ENCODE results near the gene STXBP3. TPM values are rescaled to one million over a fixed set of nuclear protein-coding genes. Genes with fewer than 3 reads are reported as not detected.

Gene STXBP3
- polyA plus RNA-seq, 2 of the 4 experiments (the other 2 are of a cell fraction) = 30.4 to 44.8 TPM

DNA sequence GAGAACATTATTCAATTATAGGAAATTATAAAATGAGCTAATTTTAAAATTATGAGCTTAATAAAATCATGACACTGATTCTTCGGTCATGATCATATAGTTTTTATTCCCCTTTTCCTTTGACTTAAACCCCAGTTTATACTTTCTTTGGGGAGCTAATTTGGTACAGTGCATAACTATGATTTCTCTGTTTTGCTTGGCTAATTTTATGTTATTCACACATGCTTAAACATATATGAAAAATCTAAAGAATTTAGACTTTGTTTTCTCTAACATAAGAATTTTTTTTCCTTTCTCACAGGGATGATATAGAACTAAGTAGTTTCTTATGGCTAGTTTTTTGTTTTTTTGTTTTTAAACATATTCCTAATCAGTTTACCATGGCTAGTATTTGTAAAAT is 52.5 kb downstream of the STXBP3 start (continued):
- TF ChIP-seq RCOR1 (IDR thresholded peaks at IDR 0.05; ENCODE audit: low read depth, low read length) (no peak), HDAC2 (IDR thresholded peaks at IDR 0.05) (no peak)

DNA sequence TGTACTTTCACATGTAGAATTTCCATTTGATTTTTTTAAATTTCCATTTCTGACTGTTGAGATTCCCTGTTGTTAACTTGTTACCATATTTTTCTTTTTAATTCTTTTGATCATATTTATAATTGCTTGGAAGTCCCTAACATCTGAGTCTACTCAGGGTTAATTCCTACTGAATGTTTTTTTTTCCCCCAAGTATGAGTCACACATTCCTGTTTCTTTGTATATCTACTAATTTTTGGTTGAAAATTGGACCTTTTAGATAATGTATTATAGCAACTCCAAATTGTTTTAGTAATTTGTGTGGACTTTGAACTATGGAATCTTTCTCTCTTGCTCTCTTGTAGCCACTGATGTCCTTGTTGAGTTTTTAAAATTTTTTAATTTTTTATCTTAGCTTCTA is 54.6 kb downstream of the STXBP3 start:
- H3K27ac ChIP-seq = no peak overlapping the region

DNA sequence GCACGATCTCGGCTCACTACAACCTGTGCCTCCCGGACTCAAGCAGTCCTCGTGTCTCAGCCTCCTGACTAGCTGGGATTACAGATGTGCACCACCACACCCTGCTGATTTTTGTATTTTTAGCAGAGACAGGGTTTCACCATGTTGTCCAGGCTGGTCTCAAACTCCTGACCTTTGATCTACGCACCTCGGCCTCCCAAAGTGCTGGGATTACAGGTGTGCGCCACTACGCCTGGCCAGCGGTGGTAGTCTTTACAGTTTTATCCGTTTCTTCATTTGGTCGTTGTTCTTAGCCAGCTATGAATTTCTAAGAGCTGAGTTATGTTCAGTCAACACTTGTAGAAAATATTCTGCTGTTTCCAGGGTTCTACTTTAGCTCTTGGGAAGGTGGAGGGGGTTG is 57.1 kb downstream of the STXBP3 start:
- 94% methylated on average over 11 of the region's 11 CpGs for WGBS (ENCODE audit: missing lambda C conversion rate)
- FAIRE-seq (no peak), DNase-seq (ENCODE audit: low read depth in 1 of 2, low spot score in 1 of 2) (no peak), ATAC-seq (no peak)
- H3K9me3 ChIP-seq = no peaks in the 10 kb centered on the region
- H3K4me3 ChIP-seq = no peak overlapping the region
- H3K27ac ChIP-seq = no peak overlapping the region
- H3K4me1 ChIP-seq = no peaks in the 10 kb centered on the region
- ChIA-PET POLR2A (no interaction called here), CTCF (no interaction called here)
- TF ChIP-seq MYC (IDR thresholded peaks at IDR 0.05; ENCODE audit: borderline replicate concordance, low read length) = no peak
- no peak for TF ChIP-seq FOXS1 (CRISPR knock-in tag; IDR thresholded peaks at IDR 0.05)
- TF ChIP-seq RNF2 (IDR thresholded peaks at IDR 0.05; ENCODE audit: borderline replicate concordance, low read depth) = no peak
- TF ChIP-seq GATA3 (IDR thresholded peaks at IDR 0.05; ENCODE audit: borderline replicate concordance) = no peak
- TF ChIP-seq, protein P1, sequence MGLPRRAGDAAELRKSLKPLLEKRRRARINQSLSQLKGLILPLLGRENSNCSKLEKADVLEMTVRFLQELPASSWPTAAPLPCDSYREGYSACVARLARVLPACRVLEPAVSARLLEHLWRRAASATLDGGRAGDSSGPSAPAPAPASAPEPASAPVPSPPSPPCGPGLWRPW (IDR thresholded peaks at IDR 0.05) = no peak
- no peak for TF ChIP-seq EP300 (IDR thresholded peaks at IDR 0.05)
- no peak for TF ChIP-seq ZFP36 (IDR thresholded peaks at IDR 0.05; ENCODE audit: borderline replicate concordance, partially characterized antibody)
- no peak overlapping the region for H3K4me2 ChIP-seq

More for the DNA sequence above, 54.6 kb downstream of the STXBP3 start:
- no peak overlapping the region for H3K4me3 ChIP-seq
- POLR2A ChIA-PET = no interaction called here
- H3K4me1 ChIP-seq = no peaks in the 10 kb centered on the region
- DNase-seq (ENCODE audit: low read depth in 1 of 2, low spot score in 1 of 2) = no peak
- H3K4me2 ChIP-seq = no peak overlapping the region
- no peak for ATAC-seq
- no peak for TF ChIP-seq FOSL2 (IDR thresholded peaks at IDR 0.05)
- TF ChIP-seq FOSL2 (CRISPR knock-in tag; IDR thresholded peaks at IDR 0.05) = peak; percentile 19; the same call in 1 of the 2 replicates
- no peak for TF ChIP-seq FOXS1 (CRISPR knock-in tag; IDR thresholded peaks at IDR 0.05)
- CTCF ChIA-PET = no interaction called here
- no peaks in the 10 kb centered on the region for H3K9me3 ChIP-seq
- no peak for FAIRE-seq

DNA sequence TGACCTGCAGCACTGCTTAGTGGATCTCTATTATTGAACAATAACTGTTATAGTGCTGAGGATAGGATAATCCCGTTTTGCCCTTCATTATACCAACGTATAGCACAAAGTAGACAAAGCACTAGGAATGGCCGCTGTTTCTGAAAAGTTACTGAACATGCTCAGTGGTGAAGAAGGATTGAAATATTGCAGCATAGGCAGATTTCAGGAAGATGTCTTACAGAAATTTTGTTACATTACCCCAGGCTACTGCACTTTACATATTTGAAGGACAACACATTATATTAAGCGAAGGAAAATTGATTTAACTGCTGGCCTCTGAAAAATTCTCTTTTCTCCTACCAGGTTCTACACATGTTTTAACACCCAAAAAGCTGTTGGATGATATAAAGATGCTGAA is 62.0 kb downstream of the STXBP3 start:
- FAIRE-seq = no peak

DNA sequence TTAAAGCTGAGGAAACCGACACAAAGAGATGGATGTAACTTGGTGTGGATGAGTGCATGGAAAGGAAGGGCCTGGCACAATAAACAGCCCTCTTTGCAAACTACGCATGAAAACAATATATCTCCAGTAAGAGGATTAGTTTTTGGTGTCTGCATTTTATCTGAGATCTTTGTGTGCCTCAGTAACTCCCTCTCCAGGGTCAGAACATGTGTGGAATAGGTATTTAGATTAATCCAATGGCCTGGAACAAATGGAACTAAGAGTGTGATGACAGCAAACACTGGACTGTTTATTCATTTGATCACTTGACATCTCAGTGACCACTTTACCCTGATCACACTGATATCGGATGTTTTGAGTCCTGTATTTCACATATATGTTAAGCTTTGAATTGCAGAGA is 65.1 kb downstream of the STXBP3 start:
- Histone ChIP-seq H3K4me1 (peaks cover 11% of the 10 kb centered on the region; the same call in 2 of the 3 replicates), H3K4me3 (no peak overlapping the region), H3K27ac (no peak overlapping the region), H3K4me2 (no peak overlapping the region), H3K9me3 (no peaks in the 10 kb centered on the region)
- ChIA-PET CTCF (no interaction called here), POLR2A (no interaction called here)
- 83% methylated on average over 3 of the region's 3 CpGs for WGBS (ENCODE audit: missing lambda C conversion rate)
- ATAC-seq = no peak
- TF ChIP-seq, protein P2, sequence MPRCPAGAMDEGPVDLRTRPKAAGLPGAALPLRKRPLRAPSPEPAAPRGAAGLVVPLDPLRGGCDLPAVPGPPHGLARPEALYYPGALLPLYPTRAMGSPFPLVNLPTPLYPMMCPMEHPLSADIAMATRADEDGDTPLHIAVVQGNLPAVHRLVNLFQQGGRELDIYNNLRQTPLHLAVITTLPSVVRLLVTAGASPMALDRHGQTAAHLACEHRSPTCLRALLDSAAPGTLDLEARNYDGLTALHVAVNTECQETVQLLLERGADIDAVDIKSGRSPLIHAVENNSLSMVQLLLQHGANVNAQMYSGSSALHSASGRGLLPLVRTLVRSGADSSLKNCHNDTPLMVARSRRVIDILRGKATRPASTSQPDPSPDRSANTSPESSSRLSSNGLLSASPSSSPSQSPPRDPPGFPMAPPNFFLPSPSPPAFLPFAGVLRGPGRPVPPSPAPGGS (IDR thresholded peaks at IDR 0.05) = no peak
- no peak for TF ChIP-seq ZC3H11A (IDR thresholded peaks at IDR 0.05)
- no peak for TF ChIP-seq BHLHE40 (IDR thresholded peaks at IDR 0.05; ENCODE audit: low read depth, low read length)
- DNase-seq (ENCODE audit: low read depth in 1 of 2, low spot score in 1 of 2) = no peak
- FAIRE-seq = no peak

More for the DNA sequence above, 62.0 kb downstream of the STXBP3 start:
- CTCF ChIA-PET = interaction anchor here (1.3 kb wide), 1 partner anchor 87 kb away, joined by 3 read pairs; no protein-coding TSS in a partner anchor
- ATAC-seq = no peak
- no peaks in the 10 kb centered on the region for H3K4me1 ChIP-seq
- no peak overlapping the region for H3K4me3 ChIP-seq
- H3K27ac ChIP-seq = no peak overlapping the region
- TF ChIP-seq, protein P3, sequence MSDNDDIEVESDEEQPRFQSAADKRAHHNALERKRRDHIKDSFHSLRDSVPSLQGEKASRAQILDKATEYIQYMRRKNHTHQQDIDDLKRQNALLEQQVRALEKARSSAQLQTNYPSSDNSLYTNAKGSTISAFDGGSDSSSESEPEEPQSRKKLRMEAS (IDR thresholded peaks at IDR 0.05) = no peak
- peak; percentile 36 for TF ChIP-seq MAFK (IDR thresholded peaks at IDR 0.05; ENCODE audit: partially characterized antibody)
- 89% methylated on average over 4 of the region's 4 CpGs for WGBS (ENCODE audit: missing lambda C conversion rate)
- POLR2A ChIA-PET = no interaction called here
- H3K9me3 ChIP-seq = no peaks in the 10 kb centered on the region
- no peak overlapping the region for H3K4me2 ChIP-seq
- DNase-seq (ENCODE audit: low read depth in 1 of 2, low spot score in 1 of 2) = no peak
